GM19193 (cell line): ENCODE data around the gene SLC6A19.

Source experiments
- POLR2A ChIP-seq: IDR thresholded peaks from 4 replicates; pipeline ENCODE4 v1.6.1; 2011; ENCODE audit not compliant: insufficient read depth, insufficient read length; ENCODE audit errors: extremely low read depth

SLC6A19 gene

DNA sequence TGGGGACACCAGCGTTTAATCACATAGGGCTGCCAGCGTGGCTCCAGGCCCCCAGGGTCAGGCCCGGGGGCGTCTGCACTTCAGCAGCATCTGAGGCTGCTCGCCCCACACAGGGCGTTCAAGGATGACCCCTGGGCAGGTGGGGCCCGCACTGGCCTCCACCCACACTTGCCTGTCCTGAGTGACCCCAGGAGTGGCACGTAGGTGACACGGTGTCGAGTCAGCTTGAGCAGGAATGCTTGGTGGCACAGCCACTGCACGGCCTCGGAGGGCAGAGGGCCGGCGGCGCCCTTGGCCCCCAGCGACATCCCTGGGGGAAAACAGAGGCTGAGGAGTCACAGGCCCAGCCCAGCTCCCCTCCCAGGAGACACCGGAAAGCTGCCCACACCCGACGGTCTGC is 52.8 kb downstream of the SLC6A19 start:
- no peak for TF ChIP-seq POLR2A

- TF ChIP-seq POLR2A: no peak
Observed at GRCh38 chr5:1255081-1255561, 53.7 kb downstream of the SLC6A19 start.

GRCh38 chr5:1256776-1257175 is 55.4 kb downstream of the SLC6A19 start:
- no peak for TF ChIP-seq POLR2A

DNA sequence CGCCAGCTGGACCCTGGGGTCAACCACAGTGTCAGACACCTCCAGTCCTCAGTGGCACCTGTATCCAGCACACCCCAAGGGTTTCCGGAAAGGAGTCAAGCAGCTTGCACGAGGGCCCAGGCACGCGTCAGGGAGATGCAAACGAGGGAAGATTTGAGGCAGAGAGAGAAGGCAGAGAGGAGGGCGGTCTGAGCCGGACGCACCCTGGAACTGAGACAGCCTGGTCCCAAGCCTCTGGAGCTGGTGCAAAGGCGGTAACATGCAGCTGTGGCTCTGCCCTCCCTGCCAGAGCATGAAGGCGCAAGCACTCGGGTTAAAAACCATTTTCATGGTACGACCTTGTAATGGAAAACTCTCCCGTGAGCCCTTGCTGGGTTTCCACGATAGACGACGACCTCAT is 56.0 kb downstream of the SLC6A19 start:
- TF ChIP-seq POLR2A: no peak

DNA sequence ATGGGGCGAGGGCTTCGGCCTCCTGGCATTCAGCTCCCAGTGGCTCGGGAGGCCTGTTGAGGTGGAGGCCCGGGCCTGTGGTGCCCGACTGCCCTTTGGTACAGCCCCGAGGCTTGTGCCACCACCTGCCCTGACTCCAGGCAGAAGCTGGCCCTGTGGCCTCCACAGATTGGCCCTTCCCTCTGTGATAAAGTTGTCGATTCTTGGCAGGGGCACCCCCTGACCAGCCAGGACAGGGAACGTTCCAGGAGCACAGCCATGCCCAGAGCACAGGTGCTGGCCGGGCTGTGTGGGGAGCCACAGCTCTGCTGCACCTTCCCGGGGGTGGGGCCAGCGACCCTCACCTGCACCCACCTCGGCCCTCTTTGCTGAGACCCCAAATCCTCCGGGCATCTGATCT is 56.4 kb downstream of the SLC6A19 start:
- TF ChIP-seq POLR2A: no peak

DNA sequence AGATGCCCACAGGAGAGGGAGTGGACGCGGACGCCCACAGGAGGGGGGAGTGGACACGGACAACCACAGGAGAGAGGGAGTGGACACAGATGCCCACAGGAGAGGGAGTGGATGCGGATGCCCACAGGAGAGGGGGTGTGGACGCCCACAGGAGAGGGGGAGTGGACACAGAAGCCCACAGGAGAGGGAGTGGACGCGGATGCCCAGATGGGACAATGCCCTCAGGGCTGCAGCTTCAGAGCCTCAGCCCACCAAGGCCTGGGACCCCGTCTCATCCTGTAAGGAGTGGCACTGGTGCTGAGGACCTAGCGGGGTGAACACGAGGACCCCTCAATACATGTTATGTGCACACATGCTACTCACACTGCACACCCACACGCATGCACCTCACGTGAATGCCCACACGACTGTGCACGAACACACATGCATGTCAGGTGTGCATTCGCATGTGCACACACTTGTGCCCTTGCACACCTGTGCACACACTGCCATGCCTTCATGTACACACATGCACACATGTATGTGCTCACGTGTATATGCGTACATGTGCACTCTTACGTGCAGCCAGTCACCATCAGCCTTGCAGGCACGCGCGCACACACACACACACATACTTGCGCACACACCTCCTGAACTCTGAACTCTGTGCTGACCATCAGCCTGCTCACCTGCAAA is 58.5 kb downstream of the SLC6A19 start:
- TF ChIP-seq POLR2A: no peak

DNA sequence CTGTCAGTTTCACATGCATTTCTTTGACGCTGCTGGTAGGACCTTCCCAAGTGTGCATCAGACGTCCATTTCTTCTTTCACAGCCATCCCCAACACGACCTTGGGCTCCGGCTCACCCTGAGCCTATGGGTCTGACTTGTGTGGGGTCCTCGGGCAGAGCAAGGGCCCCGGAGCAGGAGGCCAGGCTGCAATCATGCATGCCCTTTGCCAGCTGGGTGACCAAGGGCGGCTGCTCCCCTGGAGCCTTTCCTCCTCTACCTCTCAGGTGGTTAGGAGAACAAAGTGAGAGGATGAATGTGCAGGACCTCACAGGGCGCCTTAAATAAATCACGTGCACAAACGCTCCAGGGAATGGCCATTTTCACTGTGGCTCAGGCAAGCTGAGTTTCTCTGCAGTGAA is 60.2 kb downstream of the SLC6A19 start:
- TF ChIP-seq POLR2A: no peak

DNA sequence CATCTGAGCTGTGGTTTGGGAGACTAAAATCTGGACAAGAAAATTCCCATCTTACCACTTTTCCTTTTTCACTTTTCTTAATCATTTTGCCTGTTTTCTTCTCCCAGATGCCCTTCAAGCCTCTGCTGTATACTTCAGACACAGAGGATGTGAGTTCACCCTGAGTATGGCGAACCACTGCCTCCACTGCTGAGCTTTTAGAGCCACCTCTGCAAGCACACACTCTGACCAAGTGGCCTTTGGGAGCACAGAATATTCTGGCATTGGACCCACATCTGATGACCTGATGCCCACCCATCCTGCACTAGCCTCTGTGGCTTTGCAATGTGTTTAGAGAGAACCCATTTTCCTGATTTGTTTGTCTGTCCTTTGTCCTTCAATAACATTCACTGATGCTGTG is 61.0 kb downstream of the SLC6A19 start:
- TF ChIP-seq POLR2A: no peak

DNA sequence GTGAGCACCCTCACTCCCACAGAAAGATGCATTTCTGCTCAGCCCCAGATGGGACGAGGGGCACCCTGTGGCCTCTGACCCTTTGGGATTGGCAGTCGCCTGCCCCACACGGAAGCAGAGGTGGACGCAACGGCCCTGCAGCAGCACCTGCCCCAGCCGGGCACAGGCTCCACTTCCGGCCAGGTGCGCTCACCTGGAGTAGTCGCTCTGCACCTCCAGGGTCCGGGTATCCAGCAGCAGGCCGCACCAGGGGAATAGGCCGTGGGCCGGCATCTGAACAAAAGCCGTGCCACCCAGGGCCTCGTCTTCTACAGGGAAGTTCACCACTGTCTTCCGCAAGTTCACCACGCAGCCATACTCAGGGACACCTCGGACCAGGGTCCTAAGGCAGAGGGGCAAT is 62.8 kb downstream of the SLC6A19 start:
- TF ChIP-seq POLR2A: no peak

GRCh38 chr5:1265026-1265425 is 63.6 kb downstream of the SLC6A19 start:
- no peak for TF ChIP-seq POLR2A

GRCh38 chr5:1265461-1266455 is 64.4 kb downstream of the SLC6A19 start:
- no peak for TF ChIP-seq POLR2A

DNA sequence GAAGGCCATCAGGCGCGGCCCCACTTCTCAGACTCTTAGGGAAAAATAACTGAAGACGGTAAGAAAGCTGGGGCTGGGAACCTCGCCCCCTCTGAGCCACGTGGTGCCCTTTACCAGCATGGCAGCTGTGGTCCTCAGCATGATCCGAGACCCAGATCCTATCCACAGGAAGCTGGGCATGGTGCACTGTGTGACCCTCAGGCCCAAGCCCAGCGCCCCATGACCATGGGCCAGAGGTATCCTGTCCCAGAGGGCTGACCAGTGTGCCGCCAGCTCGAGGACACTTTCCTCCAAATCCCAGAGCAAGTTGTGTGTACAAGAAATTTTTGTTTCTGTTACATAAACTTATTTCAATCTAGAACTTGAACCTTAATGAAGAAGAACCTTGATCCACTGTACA is 65.4 kb downstream of the SLC6A19 start:
- no peak for TF ChIP-seq POLR2A

- no peak for TF ChIP-seq POLR2A
Observed at GRCh38 chr5:1268056-1268455, 66.7 kb downstream of the SLC6A19 start.

DNA sequence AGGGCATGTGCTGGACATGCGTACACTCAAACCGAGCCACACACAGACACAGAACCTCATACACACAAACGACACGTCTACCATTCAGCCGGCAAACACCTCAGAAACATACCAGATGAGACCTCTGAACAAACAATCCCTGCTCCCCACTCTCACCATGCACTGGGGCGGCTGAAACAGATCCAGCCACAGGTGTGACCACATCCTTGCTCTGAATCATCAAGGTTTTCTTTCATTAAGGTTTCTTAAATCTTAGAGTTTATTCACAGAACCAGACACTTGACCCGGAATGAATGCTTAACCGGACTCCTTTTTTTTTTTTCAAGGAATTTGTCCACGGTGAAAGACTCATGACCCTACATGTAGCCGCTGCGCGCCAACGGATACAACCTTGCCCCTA is 67.3 kb downstream of the SLC6A19 start:
- TF ChIP-seq POLR2A: no peak

DNA sequence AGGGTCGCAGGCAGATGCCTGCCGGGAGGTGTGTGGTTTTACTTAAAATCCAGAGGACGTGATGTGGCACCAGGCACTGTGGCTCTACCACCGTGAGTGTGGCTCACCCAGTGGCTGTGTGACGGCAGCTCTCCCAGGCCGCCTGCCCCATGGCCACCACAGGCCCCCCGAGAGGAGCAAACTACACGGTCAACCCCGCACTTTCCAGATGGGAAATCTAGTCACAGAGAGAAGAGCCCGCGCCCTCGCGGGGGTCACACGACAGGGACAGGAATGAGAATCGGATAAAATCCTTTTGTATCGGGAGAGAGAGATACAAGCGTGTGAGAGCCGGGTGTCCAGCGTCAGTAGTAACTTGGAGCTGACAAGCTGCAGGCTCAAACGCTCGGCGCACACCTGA is 69.0 kb downstream of the SLC6A19 start:
- TF ChIP-seq POLR2A: no peak
